GM18873 (cell line): ENCODE data around the gene EGFLAM.
A peak's percentile ranks its signal among the peaks of the same experiment; 100 is the strongest.

Experiments used
- ATAC-seq: cut with Tn5 transposase; IDR thresholded peaks from one replicate; pipeline ENCODE4 v1.9.1; 2021; ENCODE audit warnings: mild to moderate bottlenecking, moderate library complexity, moderate number of reproducible peaks; ENCODE audit not compliant: unreplicated experiment, low FRiP score

EGFLAM gene

DNA sequence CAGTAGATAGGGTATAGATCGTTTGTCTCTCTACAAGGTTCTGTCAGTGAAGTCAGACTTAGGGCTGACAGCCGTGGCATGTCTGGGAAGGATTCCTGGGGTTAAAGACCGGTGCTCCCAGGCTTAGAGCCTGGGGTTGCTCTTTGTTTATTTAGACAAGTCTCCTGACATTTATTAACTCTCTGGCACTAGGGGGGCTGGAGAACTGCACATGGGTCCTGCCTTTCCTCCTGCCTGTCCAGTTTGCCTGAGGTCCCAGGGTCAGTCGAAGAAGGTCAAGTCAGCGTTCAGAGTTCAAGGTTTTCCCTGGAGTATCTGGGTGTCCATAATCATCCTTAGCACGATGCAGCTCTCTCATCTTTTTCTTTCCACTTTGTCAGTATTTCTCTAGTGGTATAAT lies 5.6 kb downstream of the EGFLAM start:
- ATAC-seq, result no peak

DNA sequence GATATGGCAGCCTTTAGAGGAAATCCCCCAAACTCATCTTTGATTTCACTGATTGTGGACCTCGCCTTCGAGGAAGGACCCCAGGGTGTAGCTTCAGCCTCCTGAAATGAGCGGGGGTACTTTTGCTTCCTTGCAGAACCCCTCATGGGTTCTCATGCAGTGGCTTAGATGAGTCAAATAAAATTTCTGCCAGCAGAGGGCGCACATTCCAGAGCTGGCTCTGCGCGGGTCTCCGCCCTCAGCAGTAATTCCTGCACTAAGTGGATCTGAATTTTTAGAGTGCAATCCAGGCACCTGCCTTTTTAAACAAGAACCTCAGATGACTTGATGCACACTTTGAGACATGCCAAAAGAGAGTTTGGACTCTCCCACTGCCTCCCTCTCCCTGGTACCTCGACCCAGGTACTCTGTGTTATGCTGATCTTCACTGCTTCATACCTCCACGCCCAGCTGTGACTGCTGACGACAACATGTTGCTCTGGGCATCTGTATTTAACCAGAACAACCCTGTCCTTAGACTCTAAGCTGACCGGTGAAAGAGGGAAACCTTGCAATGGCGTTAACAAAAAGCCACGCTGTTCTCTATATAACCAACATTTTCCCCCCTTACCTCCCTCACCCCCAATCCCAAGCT lies 7.3 kb downstream of the EGFLAM start:
- peak; percentile 71 for ATAC-seq

DNA sequence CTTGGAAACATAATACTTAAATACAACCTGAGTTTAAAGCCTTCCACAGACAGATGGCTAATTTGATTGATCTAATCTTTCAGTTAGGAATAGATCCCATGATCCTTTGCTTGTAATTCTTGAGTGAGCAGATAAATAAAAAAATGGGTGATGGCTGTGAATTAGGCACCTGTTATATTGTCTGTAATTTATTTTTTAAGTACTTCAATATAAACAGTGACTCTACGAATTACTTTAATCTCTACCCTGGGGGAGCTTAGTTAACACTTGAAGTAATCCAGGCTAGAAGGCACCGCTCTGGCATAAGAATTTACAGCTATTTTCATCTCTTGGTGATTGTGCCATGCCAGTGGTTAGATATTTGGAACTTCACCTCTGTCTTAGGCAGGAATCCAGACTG lies 9.0 kb downstream of the EGFLAM start:
- no peak for ATAC-seq

DNA sequence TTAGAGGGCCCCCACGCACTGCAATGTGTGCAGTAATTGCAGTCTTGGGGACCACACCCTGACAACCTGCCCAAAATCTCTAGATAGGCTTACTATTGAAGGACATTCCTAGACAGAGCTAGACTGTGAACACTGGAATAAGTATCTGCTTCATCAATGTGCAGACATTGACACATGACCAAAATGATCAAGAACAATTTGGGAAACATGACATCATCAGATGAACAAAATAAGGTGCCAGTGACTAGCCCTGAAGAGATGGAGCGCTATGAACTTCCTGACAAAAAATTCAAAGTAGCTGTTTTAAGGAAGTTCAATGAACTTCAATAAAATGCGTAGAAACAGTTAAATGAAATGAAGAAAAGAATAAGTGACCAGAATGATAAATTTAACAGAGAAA lies 15.3 kb downstream of the EGFLAM start:
- ATAC-seq, result no peak

GRCh38 chr5:38274370-38274769 lies 16.0 kb downstream of the EGFLAM start:
- no peak for ATAC-seq

- no peak for ATAC-seq
These were observed 26.0 kb downstream of the EGFLAM start for GRCh38 chr5:38284384-38284783.

GRCh38 chr5:38285226-38285625 lies 26.9 kb downstream of the EGFLAM start:
- ATAC-seq, result no peak

DNA sequence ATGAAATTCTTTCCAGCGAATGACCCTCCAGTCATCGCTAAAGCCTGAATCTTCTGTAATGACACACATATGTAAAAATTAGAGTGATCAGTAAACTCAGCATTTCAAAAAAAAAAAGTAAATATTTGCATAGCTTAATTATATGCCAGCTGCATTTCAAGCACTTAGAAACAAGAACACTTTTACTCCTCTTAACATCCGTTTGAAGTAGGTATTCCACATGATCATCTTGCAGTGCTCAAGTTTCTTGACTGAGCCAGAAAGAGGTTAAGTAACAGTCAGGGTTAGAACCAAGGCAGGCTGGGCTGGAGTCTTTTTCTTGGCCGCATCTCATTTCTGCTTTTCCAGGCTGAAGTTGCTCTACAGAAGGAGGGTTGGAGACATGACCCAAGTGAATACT lies 27.6 kb downstream of the EGFLAM start:
- no peak for ATAC-seq

DNA sequence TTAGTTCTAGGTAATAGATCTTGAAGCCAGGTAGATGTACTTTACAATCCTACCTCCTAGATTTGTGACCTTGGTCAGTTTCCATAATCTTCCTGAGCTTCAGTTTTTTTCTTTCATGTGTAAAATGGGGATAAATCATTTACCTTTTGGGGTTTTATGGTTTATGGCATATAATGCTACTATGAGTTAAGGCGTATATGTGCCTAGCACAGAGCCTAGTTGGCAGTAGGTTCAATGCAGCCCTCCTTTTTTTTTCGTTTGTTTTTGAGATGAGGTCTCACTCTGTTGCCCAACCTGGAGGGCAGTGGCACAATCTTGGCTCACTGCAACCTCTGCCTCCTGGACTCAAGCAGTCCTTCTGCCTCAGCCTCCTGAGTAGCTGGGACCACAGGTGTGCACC lies 28.8 kb downstream of the EGFLAM start:
- no peak for ATAC-seq

GRCh38 chr5:38289457-38289856 lies 31.1 kb downstream of the EGFLAM start:
- ATAC-seq, result no peak

DNA sequence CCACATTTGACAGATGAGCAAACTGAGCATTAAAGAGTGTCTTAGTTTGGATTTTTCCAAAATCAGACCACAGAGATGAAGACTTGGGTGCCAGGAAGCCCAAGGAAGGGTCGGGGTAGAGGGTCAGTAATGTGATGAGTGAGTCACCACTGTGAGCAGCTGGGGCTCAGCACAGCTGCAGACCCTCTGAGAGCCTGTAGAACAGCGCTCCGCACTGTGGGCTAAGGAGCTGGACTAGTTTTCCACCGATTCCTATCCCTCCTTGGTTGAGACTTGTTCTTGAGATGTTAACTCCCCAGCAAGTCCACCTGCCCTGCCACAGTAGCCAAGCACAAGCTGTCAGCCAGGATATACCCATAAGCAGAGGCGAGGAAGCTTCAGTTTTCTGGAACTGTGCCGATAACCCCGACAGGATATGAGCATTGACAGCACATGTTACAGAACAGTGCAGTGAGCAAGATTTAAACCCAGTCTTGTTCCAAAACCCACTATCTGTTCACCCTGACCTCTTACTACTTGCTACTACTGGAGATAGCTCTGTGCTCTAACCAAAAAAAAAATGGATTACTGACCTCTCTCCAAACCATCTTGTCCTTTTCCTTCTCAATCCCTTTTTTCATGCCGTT lies 31.8 kb downstream of the EGFLAM start:
- ATAC-seq, result no peak

DNA sequence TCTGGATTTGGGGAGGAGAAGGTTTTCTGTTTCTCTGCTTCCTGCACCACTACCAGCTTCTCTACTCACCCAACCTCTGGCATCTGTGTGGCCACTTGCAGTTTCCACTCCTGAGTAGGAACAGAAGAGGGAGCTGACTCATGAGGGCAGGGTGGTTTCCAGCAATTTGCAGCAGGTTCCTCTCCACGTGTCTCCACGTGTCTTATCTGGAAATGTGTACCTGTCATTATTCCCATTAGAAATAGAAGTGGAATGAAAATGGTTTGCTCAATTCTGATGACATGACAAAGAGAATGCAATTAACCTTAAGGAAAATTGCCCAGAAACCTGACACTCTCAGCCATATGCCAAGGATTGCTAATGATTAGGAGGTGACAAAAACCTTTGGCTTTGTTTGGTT lies 33.0 kb downstream of the EGFLAM start:
- ATAC-seq, result no peak

- no peak for ATAC-seq
These were observed 33.9 kb downstream of the EGFLAM start for GRCh38 chr5:38292228-38292627.

DNA sequence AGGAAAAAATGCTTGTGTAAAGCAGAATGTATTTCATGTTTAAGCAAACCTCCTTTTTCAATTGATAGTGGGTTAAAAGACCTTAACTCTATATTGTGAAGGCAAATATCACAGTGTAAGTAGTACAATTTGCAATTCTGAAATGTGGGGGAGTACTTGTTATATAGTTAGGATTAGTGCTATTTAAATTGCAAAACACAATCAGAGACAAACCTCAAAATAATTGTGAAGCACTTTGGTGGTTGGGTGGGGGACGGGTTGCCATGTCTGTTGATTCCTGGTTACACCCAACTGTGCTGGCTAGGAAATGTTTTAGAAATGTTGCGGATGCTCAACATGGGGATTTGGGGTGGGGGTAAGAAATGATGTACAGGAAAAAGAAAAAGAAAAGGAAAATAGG lies 37.4 kb downstream of the EGFLAM start:
- no peak for ATAC-seq

- ATAC-seq, result no peak
These were observed 39.7 kb downstream of the EGFLAM start for GRCh38 chr5:38297830-38298608.

GRCh38 chr5:38299585-38299984 lies 41.2 kb downstream of the EGFLAM start:
- ATAC-seq, result no peak

- no peak for ATAC-seq
These were observed 46.8 kb downstream of the EGFLAM start for GRCh38 chr5:38305148-38305547.

DNA sequence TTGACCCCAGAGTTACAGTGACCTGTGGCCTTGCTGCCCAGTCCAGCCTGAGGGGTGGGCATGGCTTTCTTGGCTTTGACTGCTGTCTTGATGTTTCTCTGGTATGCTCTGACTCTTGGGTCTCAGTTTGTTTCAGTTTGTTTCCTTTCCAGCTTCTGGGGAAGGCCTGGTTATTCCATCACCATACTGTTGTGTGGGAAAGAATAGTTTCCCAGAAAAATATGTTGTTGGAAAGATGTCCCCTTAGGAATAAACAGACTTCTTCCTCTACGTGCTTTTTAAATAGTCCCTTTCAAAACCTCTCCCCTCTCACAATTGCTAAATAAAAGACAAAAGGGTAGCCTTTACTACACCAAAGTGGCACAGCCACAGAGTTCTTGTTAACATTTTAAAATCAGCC lies 49.5 kb downstream of the EGFLAM start:
- ATAC-seq, result no peak

DNA sequence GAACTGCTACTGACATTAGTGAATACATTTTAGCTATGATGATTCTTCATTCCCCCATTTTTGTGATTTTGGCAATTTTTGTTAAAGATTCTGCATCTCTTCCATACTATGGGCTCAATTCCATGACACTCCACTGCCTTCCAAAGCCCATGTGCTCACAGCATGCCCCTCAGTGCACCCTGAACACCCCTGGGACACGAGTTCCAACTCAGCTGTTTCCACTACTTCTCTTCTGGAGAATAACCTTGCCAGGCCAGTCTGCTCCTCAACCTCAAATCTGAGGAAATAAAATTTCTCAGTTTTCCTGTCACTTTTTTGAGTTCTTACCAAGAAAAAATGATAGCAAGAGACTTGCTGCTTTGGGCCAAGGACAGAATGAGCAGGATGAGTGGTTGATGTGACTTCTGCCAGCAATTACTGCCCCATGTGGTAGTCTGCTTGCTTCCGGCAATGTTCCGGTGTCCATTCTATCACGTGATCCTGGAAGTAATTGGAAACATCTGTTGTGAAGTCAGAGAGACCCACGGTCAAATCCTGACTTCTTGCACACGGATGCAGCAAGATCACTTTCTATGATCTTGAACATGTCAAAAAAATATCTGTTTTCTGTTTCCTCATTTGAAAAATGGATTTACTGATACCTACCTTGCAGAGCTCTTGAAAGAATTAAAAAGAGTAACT lies 58.3 kb downstream of the EGFLAM start:
- ATAC-seq, result no peak

GRCh38 chr5:38317868-38318267 lies 59.5 kb downstream of the EGFLAM start:
- no peak for ATAC-seq

DNA sequence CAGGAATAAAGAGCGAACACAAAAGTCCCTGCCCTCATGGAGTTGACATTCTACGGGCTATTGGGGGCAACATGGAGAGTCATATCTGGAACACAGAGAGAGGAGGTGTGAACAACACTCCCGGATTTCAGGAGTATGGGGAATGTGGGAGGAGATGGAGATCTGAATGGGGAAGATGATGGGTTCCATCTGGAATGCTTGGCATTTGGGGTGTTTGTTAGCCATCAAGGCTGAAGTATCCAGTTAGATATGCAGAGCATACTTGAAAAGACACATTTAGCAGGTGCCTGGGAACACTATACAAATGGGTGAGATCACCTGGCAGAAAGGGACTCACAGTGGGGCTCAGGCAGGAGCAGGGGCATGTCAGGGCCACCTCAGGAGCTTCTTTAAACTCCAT lies 61.1 kb downstream of the EGFLAM start:
- ATAC-seq, result no peak
